Measurements from ENCODE around the gene SLC35B2.

The SLC35B2 gene

GRCh38 chr6:44238687-44239350 is 18.5 kb downstream of the SLC35B2 start:
- no peak overlapping the region for H3K4me3 ChIP-seq (ENCODE audit: low read depth, low read length)
- ChIA-PET POLR2A (interaction anchor here (0.6 kb wide), 1 partner anchor 8 kb away, joined by 3 read pairs; the partner anchor contains the start of gene HSP90AB1), CTCF (interaction anchor here (0.7 to 7.8 kb wide), 10 partner anchors 13 to 142 kb away, joined by 3 to 148 read pairs (median 11); partner anchors contain the start of genes SLC29A1 and SLC35B2)
- no peak overlapping the region for H3K27ac ChIP-seq (ENCODE audit: extremely low read depth, low read depth, low read length)
- H3K9me3 ChIP-seq (ENCODE audit: control insufficient read depth, insufficient read depth, low read depth, low read length) = no peaks in the 10 kb centered on the region
- H3K36me3 ChIP-seq (ENCODE audit: control insufficient read depth in 2 of 2, insufficient read depth in 1 of 2, low read length in 2 of 2) = peaks cover 2 to 19% of the 10 kb centered on the region in 2 experiments; a peak in 2 of 3 replicates
- no peak for TF ChIP-seq ZNF548 (tag by site-specific recombination; IDR thresholded peaks at IDR 0.05)
- TF ChIP-seq ZNF600 (tag by site-specific recombination; IDR thresholded peaks at IDR 0.05) = peak; percentile 73
- no peak for TF ChIP-seq BCL11A (tag by site-specific recombination; IDR thresholded peaks at IDR 0.05; ENCODE audit: low read depth)
- TF ChIP-seq ZBTB17 (tag by site-specific recombination; IDR thresholded peaks at IDR 0.05) = peak; percentile 59; the same call in 1 of the 2 replicates
- TF ChIP-seq ZNF112 (tag by site-specific recombination; IDR thresholded peaks at IDR 0.05) = no peak
- no peak for TF ChIP-seq MYNN (tag by site-specific recombination; IDR thresholded peaks at IDR 0.05; ENCODE audit: borderline replicate concordance)
- TF ChIP-seq GLIS1 (tag by site-specific recombination; IDR thresholded peaks at IDR 0.05) = peak; percentile 70
- H3K4me1 ChIP-seq (ENCODE audit: control insufficient read depth, insufficient read depth, low read length) = peaks cover 4% of the 10 kb centered on the region; the same call in 1 of the 2 replicates

GRCh38 chr6:44237813-44238433 is 19.4 kb downstream of the SLC35B2 start:
- H3K4me3 ChIP-seq (ENCODE audit: low read depth, low read length) = peak overlapping the region; percentile 61
- H3K27ac ChIP-seq (ENCODE audit: extremely low read depth, low read depth, low read length) = peak overlapping the region; percentile 59; the same call in 1 of the 2 replicates
- peaks cover 5 to 28% of the 10 kb centered on the region in 2 experiments; a peak in 2 of 3 replicates for H3K36me3 ChIP-seq (ENCODE audit: control insufficient read depth in 2 of 2, insufficient read depth in 1 of 2, low read length in 2 of 2)
- peaks cover 4% of the 10 kb centered on the region; the same call in 1 of the 2 replicates for H3K4me1 ChIP-seq (ENCODE audit: control insufficient read depth, insufficient read depth, low read length)
- CTCF ChIA-PET = interaction anchor here (0.5 to 7.8 kb wide), 38 partner anchors 8 to 468 kb away, joined by 3 to 148 read pairs (median 4); partner anchors contain the start of genes AARS2, HSP90AB1, MYMX and SLC29A1
- no peaks in the 10 kb centered on the region for H3K9me3 ChIP-seq (ENCODE audit: control insufficient read depth, insufficient read depth, low read depth, low read length)
- POLR2A ChIA-PET = interaction anchor here (0.6 to 1.4 kb wide), 10 partner anchors 8 to 110 kb away, joined by 3 to 36 read pairs (median 4); partner anchors contain the start of genes HSP90AB1, MRPL14, SLC29A1 and TMEM63B
- TF ChIP-seq ZNF561 (tag by site-specific recombination; IDR thresholded peaks at IDR 0.05; ENCODE audit: borderline replicate concordance) = no peak; the same call in 1 of the 2 replicates
- no peak for TF ChIP-seq ZNF354C (tag by site-specific recombination; IDR thresholded peaks at IDR 0.05; ENCODE audit: borderline replicate concordance, low read depth)
- no peak; the same call in 1 of the 2 replicates for TF ChIP-seq REPIN1 (tag by site-specific recombination; IDR thresholded peaks at IDR 0.05; ENCODE audit: low read depth)
- peak; percentile 52 for TF ChIP-seq GLIS1 (tag by site-specific recombination; IDR thresholded peaks at IDR 0.05)
- TF ChIP-seq ZNF776 (tag by site-specific recombination; IDR thresholded peaks at IDR 0.05; ENCODE audit: borderline replicate concordance) = no peak
- no peak for TF ChIP-seq ZBTB44 (tag by site-specific recombination; IDR thresholded peaks at IDR 0.05)
- TF ChIP-seq ZBTB48 (tag by site-specific recombination; IDR thresholded peaks at IDR 0.05) = peak; percentile 93
- 0 out of 2 replicates have a peak, but pooled peaks have one; percentile 36 for TF ChIP-seq ZNF146 (tag by site-specific recombination; IDR thresholded peaks at IDR 0.05)
- no peak for TF ChIP-seq ZFP41 (tag by site-specific recombination; IDR thresholded peaks at IDR 0.05; ENCODE audit: borderline replicate concordance)
- no peak for TF ChIP-seq ZNF121 (tag by site-specific recombination; IDR thresholded peaks at IDR 0.05)
- TF ChIP-seq ZNF211 (tag by site-specific recombination; IDR thresholded peaks at IDR 0.05; ENCODE audit: low read depth) = no peak
- peak; percentile 15; the same call in 1 of the 2 replicates for TF ChIP-seq ZNF624 (tag by site-specific recombination; IDR thresholded peaks at IDR 0.05)
- TF ChIP-seq ZNF707 (tag by site-specific recombination; IDR thresholded peaks at IDR 0.05) = no peak
- TF ChIP-seq ZNF792 (tag by site-specific recombination; IDR thresholded peaks at IDR 0.05) = no peak
- TF ChIP-seq GLI4 (tag by site-specific recombination; IDR thresholded peaks at IDR 0.05) = no peak
- no peak for TF ChIP-seq ZNF174 (tag by site-specific recombination; IDR thresholded peaks at IDR 0.05)
- TF ChIP-seq SETDB1 (IDR thresholded peaks at IDR 0.05; ENCODE audit: insufficient read length, low read length) = no peak
- no peak for TF ChIP-seq ZNF202 (tag by site-specific recombination; IDR thresholded peaks at IDR 0.05; ENCODE audit: borderline replicate concordance)
- TF ChIP-seq ZBTB8A (tag by site-specific recombination; IDR thresholded peaks at IDR 0.05) = no peak; the same call in 1 of the 2 replicates
- TF ChIP-seq ZNF785 (tag by site-specific recombination; IDR thresholded peaks at IDR 0.05) = peak; percentile 76; the same call in 1 of the 2 replicates
- TF ChIP-seq ZNF350 (tag by site-specific recombination; IDR thresholded peaks at IDR 0.05) = no peak
- no peak for TF ChIP-seq ZNF133 (tag by site-specific recombination; IDR thresholded peaks at IDR 0.05)
- no peak; the same call in none of the 2 replicates for TF ChIP-seq ZBTB20 (tag by site-specific recombination; IDR thresholded peaks at IDR 0.05)
- peak; percentile 47 for TF ChIP-seq SP2 (tag by site-specific recombination; IDR thresholded peaks at IDR 0.05)
- TF ChIP-seq ZNF223 (tag by site-specific recombination; IDR thresholded peaks at IDR 0.05) = no peak
- peak; percentile 77; the same call in 1 of the 2 replicates for TF ChIP-seq ZFP37 (tag by site-specific recombination; IDR thresholded peaks at IDR 0.05)

Measured in HEK293 (cell line).